Stomach (tissue), 4 donors: Measurements from ENCODE around the gene ANKRD55.

Source experiments
- POLR2A ChIP-seq, 4 donors: fragments of 450-650 bp; IDR thresholded peaks; one replicate each; pipeline ENCODE4 v1.6.1; 2016; ENCODE audit warnings: antibody characterized with exemption in 4 of 4, control low read depth in 2 of 4, mild to moderate bottlenecking in 1 of 4, moderate library complexity in 1 of 4
- TF ChIP-seq, protein P1 (sequence below), 7 experiments: fragments of 450-650 bp in 4 of 7; fragments of 200-600 bp in 3 of 7; sonication (generic) in 3 of 7; IDR thresholded peaks; one replicate each; pipeline ENCODE4 v1.5.1; 2016 to 2019; ENCODE audit warnings: antibody characterized with exemption in 7 of 7, control low read depth in 2 of 7, mild to moderate bottlenecking in 1 of 7

DNA sequence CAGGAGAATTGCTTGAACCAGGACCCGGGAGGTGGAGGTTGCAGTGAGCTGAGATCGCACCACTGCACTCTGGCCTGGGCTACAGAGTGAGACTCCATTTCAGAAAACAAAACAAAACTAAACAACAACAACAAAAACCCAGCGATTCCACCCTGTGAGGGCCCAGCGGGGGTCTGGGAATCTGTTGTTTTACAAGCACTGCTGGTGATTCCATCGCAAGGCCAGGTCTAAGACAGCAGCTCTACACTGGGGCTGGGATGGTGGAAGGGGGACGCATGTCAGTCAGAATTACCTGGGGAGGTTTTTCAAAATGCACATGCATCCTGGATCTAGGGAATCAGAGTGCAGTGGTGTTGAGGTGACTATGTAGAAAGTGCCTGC lies 90.9 kb downstream of the ANKRD55 start:
- TF ChIP-seq, protein P1, sequence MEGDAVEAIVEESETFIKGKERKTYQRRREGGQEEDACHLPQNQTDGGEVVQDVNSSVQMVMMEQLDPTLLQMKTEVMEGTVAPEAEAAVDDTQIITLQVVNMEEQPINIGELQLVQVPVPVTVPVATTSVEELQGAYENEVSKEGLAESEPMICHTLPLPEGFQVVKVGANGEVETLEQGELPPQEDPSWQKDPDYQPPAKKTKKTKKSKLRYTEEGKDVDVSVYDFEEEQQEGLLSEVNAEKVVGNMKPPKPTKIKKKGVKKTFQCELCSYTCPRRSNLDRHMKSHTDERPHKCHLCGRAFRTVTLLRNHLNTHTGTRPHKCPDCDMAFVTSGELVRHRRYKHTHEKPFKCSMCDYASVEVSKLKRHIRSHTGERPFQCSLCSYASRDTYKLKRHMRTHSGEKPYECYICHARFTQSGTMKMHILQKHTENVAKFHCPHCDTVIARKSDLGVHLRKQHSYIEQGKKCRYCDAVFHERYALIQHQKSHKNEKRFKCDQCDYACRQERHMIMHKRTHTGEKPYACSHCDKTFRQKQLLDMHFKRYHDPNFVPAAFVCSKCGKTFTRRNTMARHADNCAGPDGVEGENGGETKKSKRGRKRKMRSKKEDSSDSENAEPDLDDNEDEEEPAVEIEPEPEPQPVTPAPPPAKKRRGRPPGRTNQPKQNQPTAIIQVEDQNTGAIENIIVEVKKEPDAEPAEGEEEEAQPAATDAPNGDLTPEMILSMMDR (IDR thresholded peaks at IDR 0.05): no peak
- no peak for TF ChIP-seq POLR2A (IDR thresholded peaks at IDR 0.05)
